OCI-LY7 (cell line): ENCODE data around the gene TXNIP. TPM values are rescaled to one million over a fixed set of nuclear protein-coding genes. Genes with fewer than 3 reads are reported as not detected.

Experiments used
- BruUV-seq: library from RNA; stranded (reverse); fragments of 400-500 nt; replicated peaks from 2 replicates; lab custom pipeline; 2021; lab: Mats Ljungman, UMichigan
- CTCF ChIA-PET: fragments of 300-600 bp; sonication (Branson Sonifier 250); formaldehyde crosslinking; loops from one replicate; lab custom pipeline; 2022; ENCODE audit warnings: antibody characterized with exemption; ENCODE audit not compliant: unreplicated experiment; lab: Charles Lee
- POLR2A ChIA-PET: fragments of 300-600 bp; sonication (Branson Sonifier 250); formaldehyde crosslinking; loops from one replicate; lab custom pipeline; 2022; ENCODE audit warnings: antibody characterized with exemption; lab: Charles Lee
- DNase-seq: peaks from one replicate; pipeline ENCODE4 v3.0.0-alpha.2; 2015; ENCODE audit warnings: low spot score
- H2AFZ ChIP-seq: fragments of 200-600 bp; sonication (generic), shearing (Covaris generic); 2 replicates; pipeline ENCODE4 v1.6.1; 2014; ENCODE audit warnings: mild to moderate bottlenecking, antibody characterized with exemption, low read length, moderate library complexity
- H3K27ac ChIP-seq: fragments of 200-600 bp; sonication (generic); 2 replicates; pipeline ENCODE4 v1.5.1; 2014; ENCODE audit warnings: mixed run types, low read depth, mild to moderate bottlenecking, moderate library complexity, low read length, inconsistent platforms; ENCODE audit not compliant: poor library complexity, severe bottlenecking
- H3K36me3 ChIP-seq: fragments of 200-600 bp; sonication (generic); 2 replicates; pipeline ENCODE4 v1.6.1; 2014; ENCODE audit warnings: mild to moderate bottlenecking, antibody characterized with exemption, low read length, moderate library complexity, mixed read lengths; ENCODE audit not compliant: insufficient read depth
- H3K4me1 ChIP-seq: fragments of 200-600 bp; sonication (generic); 2 replicates; pipeline ENCODE4 v1.5.1; 2014; ENCODE audit warnings: mild to moderate bottlenecking, low read length; ENCODE audit not compliant: insufficient read depth, poor library complexity, severe bottlenecking
- H3K4me2 ChIP-seq: fragments of 200-600 bp; sonication (generic); 2 replicates; pipeline ENCODE4 v1.6.1; 2014; ENCODE audit warnings: mild to moderate bottlenecking, low read length
- H3K4me3 ChIP-seq: fragments of 200-600 bp; sonication (generic); 2 replicates; pipeline ENCODE4 v1.5.1; 2014; ENCODE audit warnings: mild to moderate bottlenecking, low read depth, low read length; ENCODE audit not compliant: poor library complexity, severe bottlenecking
- H3K79me2 ChIP-seq: fragments of 200-600 bp; sonication (generic); 2 replicates; pipeline ENCODE4 v1.6.1; 2016; ENCODE audit warnings: low read depth, mild to moderate bottlenecking, low read length, moderate library complexity, mixed read lengths; ENCODE audit not compliant: insufficient read depth
- H3K9me2 ChIP-seq: fragments of 200-600 bp; sonication (generic); 2 replicates; pipeline ENCODE4 v1.6.1; 2016; ENCODE audit warnings: mild to moderate bottlenecking, low read length, mixed read lengths; ENCODE audit not compliant: insufficient read depth
- H3K9me3 ChIP-seq: fragments of 200-600 bp; sonication (generic); 2 replicates; pipeline ENCODE4 v1.6.1; 2014; ENCODE audit warnings: mild to moderate bottlenecking, mixed run types, low read length, mixed read lengths
- H4K20me1 ChIP-seq: fragments of 200-600 bp; sonication (generic); 2 replicates; pipeline ENCODE4 v1.6.1; 2014; ENCODE audit warnings: mild to moderate bottlenecking, antibody characterized with exemption, low read length, moderate library complexity, mixed read lengths; ENCODE audit not compliant: insufficient read depth
- EZH2phosphoT487 ChIP-seq: fragments of 200-600 bp; sonication (generic); IDR thresholded peaks from 2 replicates; pipeline ENCODE4 v1.6.1; 2018; ENCODE audit warnings: low read depth, borderline replicate concordance, mild to moderate bottlenecking, mixed run types, antibody characterized with exemption, low read length, moderate library complexity, mixed read lengths
- intact Hi-C: fragments of 100-400 bp; cut with micrococcal nuclease; formaldehyde crosslinking; loops from one replicate; pipeline ENCODE4 v1.10.0; 2022; ENCODE audit not compliant: unreplicated experiment
- total RNA-seq, 2 experiments: library from RNA; depleted of rRNA in 1 of 2; stranded (reverse); fragments of >200 nt in 1 of 2; shearing (Covaris generic) in 1 of 2; gene quantifications; 2 replicates each; pipeline ENCODE4 v1.2.3, GENCODE V29; 2014 to 2022
- TF ChIP-seq, protein P1 (sequence below): fragments of 200-600 bp; sonication (generic); conservative IDR thresholded peaks from 2 replicates; pipeline ENCODE4 v1.5.1; 2014; ENCODE audit warnings: mild to moderate bottlenecking, antibody characterized with exemption, low read length, moderate library complexity, mixed read lengths

TXNIP gene
- total RNA-seq, 2 experiments from 2014 or later = 50.3 to 144 TPM

DNA sequence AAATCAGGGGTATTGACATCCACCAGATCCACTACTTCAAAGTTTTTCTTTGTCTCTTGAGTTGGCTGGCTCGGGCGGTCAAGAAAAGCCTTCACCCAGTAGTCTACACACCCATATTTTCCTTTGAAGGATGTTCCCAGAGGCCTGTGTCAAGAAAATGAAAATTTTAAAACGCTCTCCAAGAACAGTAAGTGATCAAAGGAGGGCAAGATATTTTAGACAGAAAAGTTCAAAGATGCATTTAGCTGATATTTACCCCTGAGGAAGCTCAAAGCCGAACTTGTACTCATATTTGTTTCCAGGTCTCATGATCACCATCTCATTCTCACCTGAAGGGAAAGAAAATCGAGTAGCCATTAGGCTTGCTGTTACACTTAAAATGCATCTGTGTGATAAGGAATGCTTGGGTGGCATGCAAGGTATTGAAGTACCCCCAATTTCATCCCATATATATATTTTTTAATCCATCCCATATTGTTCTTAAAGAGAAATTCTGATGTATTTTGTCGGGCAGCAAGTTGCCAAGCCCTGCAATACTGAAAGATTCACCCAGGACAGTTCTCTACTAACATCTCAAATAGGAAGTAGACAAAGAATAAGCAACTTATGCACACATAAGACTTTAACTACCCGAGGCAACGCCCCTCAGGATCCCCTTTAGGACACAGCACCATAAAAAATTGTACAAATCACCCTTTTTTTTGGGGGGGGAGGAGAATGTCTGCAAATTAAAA lies 1.1 kb downstream of the TXNIP start:
- TF ChIP-seq, protein P1, sequence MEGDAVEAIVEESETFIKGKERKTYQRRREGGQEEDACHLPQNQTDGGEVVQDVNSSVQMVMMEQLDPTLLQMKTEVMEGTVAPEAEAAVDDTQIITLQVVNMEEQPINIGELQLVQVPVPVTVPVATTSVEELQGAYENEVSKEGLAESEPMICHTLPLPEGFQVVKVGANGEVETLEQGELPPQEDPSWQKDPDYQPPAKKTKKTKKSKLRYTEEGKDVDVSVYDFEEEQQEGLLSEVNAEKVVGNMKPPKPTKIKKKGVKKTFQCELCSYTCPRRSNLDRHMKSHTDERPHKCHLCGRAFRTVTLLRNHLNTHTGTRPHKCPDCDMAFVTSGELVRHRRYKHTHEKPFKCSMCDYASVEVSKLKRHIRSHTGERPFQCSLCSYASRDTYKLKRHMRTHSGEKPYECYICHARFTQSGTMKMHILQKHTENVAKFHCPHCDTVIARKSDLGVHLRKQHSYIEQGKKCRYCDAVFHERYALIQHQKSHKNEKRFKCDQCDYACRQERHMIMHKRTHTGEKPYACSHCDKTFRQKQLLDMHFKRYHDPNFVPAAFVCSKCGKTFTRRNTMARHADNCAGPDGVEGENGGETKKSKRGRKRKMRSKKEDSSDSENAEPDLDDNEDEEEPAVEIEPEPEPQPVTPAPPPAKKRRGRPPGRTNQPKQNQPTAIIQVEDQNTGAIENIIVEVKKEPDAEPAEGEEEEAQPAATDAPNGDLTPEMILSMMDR = no peak
- no peak for TF ChIP-seq EZH2phosphoT487
- H3K9me3 ChIP-seq = no peaks in the 10 kb centered on the region
- peaks cover 43% of the 10 kb centered on the region for H3K36me3 ChIP-seq
- peak overlapping the region; percentile 81 for H3K4me3 ChIP-seq
- intact Hi-C loops = loop anchor here (5.0 kb wide), 1 partner anchor 68 kb away; the partner anchor contains the start of gene RBM8A
- H3K4me1 ChIP-seq = peaks cover 50% of the 10 kb centered on the region
- H3K4me2 ChIP-seq = peak overlapping the region; percentile 97
- DNase-seq = no peak
- no TSS peak for BruUV-seq
- no peaks in the 10 kb centered on the region for H4K20me1 ChIP-seq
- H2AFZ ChIP-seq = no peak overlapping the region; the same call in 1 of the 2 replicates
- no peaks in the 10 kb centered on the region for H3K9me2 ChIP-seq
- peaks cover 32% of the 10 kb centered on the region; the same call in 1 of the 2 replicates for H3K79me2 ChIP-seq
- ChIA-PET CTCF (no interaction called here), POLR2A (interaction anchor here (1.3 to 8.3 kb wide), 2 partner anchors 11 to 16 kb away, joined by 5 to 67 read pairs; no protein-coding TSS in a partner anchor)
- peak overlapping the region; percentile 81 for H3K27ac ChIP-seq

- Histone ChIP-seq H4K20me1 (no peaks in the 10 kb centered on the region), H3K4me3 (peak overlapping the region; percentile 81), H3K9me2 (no peaks in the 10 kb centered on the region), H3K4me1 (peaks cover 42% of the 10 kb centered on the region), H3K36me3 (peaks cover 43% of the 10 kb centered on the region), H3K79me2 (peaks cover 32% of the 10 kb centered on the region; the same call in 1 of the 2 replicates), H3K4me2 (peak overlapping the region; percentile 97), H3K9me3 (no peaks in the 10 kb centered on the region), H3K27ac (peak overlapping the region; percentile 81), H2AFZ (no peak overlapping the region)
- CTCF ChIA-PET = no interaction called here
- TF ChIP-seq EZH2phosphoT487 = no peak
- TF ChIP-seq, protein P1 = no peak
- BruUV-seq = no TSS peak
- POLR2A ChIA-PET = interaction anchor here (0.8 to 8.3 kb wide), 2 partner anchors 15 to 30 kb away, joined by 3 to 67 read pairs; partner anchors contain the start of genes ANKRD34A and POLR3GL
- no peak for DNase-seq
- intact Hi-C loops = loop anchor here (5.0 kb wide), 1 partner anchor 67 kb away; the partner anchor contains the start of gene RBM8A
These were observed 1.8 kb downstream of the TXNIP start for GRCh38 chr1:145994391-145995120.
